ENCODE measurements around the gene DIP2C.
"Not testable (repeated sequence)": the region's sequence is repeated elsewhere in the genome, so short reads cannot be mapped to it uniquely, and the experiment has no call there.

The DIP2C gene

GRCh38 chr10:266974-267425, 422.5 kb downstream of the DIP2C start:
- no peak for DNase-seq (ENCODE audit: low read depth)

- DNase-seq (ENCODE audit: low read depth), result not testable (repeated sequence)
These were observed 423.5 kb downstream of the DIP2C start for GRCh38 chr10:265816-266588.

GRCh38 chr10:265074-265440, 424.4 kb downstream of the DIP2C start:
- not testable (repeated sequence) for DNase-seq (ENCODE audit: low read depth)

GRCh38 chr10:264160-265073, 425.1 kb downstream of the DIP2C start:
- DNase-seq (ENCODE audit: low read depth), result not testable (repeated sequence)

- no peak for DNase-seq (ENCODE audit: low read depth)
These were observed 428.5 kb downstream of the DIP2C start for GRCh38 chr10:260819-261429.

GRCh38 chr10:251982-252582, 437.4 kb downstream of the DIP2C start:
- DNase-seq (ENCODE audit: low read depth), result no peak

- no peak for DNase-seq (ENCODE audit: low read depth)
These were observed 441.2 kb downstream of the DIP2C start for GRCh38 chr10:248307-248706.

GRCh38 chr10:247480-247879, 442.0 kb downstream of the DIP2C start:
- no peak for DNase-seq (ENCODE audit: low read depth)

- DNase-seq (ENCODE audit: low read depth), result no peak
These were observed 443.0 kb downstream of the DIP2C start for GRCh38 chr10:246431-246830.

- no peak for DNase-seq (ENCODE audit: low read depth)
These were observed 445.2 kb downstream of the DIP2C start for GRCh38 chr10:244227-244626.

GRCh38 chr10:241966-242643, 447.4 kb downstream of the DIP2C start:
- DNase-seq (ENCODE audit: low read depth), result no peak

GRCh38 chr10:241451-241850, 448.0 kb downstream of the DIP2C start:
- no peak for DNase-seq (ENCODE audit: low read depth)

- DNase-seq (ENCODE audit: low read depth), result no peak
These were observed 450.4 kb downstream of the DIP2C start for GRCh38 chr10:239109-239508.

GRCh38 chr10:235915-236314, 453.6 kb downstream of the DIP2C start:
- no peak for DNase-seq (ENCODE audit: low read depth)

- no peak for DNase-seq (ENCODE audit: low read depth)
These were observed 454.6 kb downstream of the DIP2C start for GRCh38 chr10:234708-235406.

- no peak for DNase-seq (ENCODE audit: low read depth)
These were observed 456.6 kb downstream of the DIP2C start for GRCh38 chr10:232878-233277.

- DNase-seq (ENCODE audit: low read depth), result no peak
These were observed 457.4 kb downstream of the DIP2C start for GRCh38 chr10:232061-232460.

- no peak for DNase-seq (ENCODE audit: low read depth)
These were observed 458.7 kb downstream of the DIP2C start for GRCh38 chr10:230758-231157.

GRCh38 chr10:228366-228765, 461.1 kb downstream of the DIP2C start:
- DNase-seq (ENCODE audit: low read depth), result no peak

- no peak for DNase-seq (ENCODE audit: low read depth)
These were observed 462.5 kb downstream of the DIP2C start for GRCh38 chr10:227014-227413.

- no peak for DNase-seq (ENCODE audit: low read depth)
These were observed 463.4 kb downstream of the DIP2C start for GRCh38 chr10:226018-226417.
